DND-41 (cell line): ENCODE data around the gene LRP8.

Experiments
- ATAC-seq: fragments of 200-7000 bp; cut with Tn5 transposase; 3 replicates; pipeline ENCODE4 v1.9.1; 2021; ENCODE audit warnings: low read depth; ENCODE audit not compliant: insufficient read depth
- DNase-seq: peaks from one replicate; pipeline ENCODE4 v3.0.0-alpha.2; 2020
- H2AFZ ChIP-seq: 2 replicates; pipeline ENCODE4 v1.6.0; 2012; ENCODE audit warnings: low read depth, low read length
- H3K27ac ChIP-seq: 2 replicates; pipeline ENCODE4 v1.5.1; 2012; ENCODE audit warnings: low read length, inconsistent platforms
- H3K27me3 ChIP-seq: fragments of 200-600 bp; sonication (generic); 2 replicates; pipeline ENCODE4 v1.6.0; 2012; ENCODE audit warnings: low read length, mild to moderate bottlenecking, inconsistent platforms; ENCODE audit not compliant: insufficient read depth, poor library complexity
- H3K36me3 ChIP-seq: 2 replicates; pipeline ENCODE4 v1.5.1; 2012; ENCODE audit warnings: low read length, inconsistent platforms; ENCODE audit not compliant: insufficient read depth
- H3K4me1 ChIP-seq: 2 replicates; pipeline ENCODE4 v1.5.1; 2012; ENCODE audit warnings: mild to moderate bottlenecking, low read length; ENCODE audit not compliant: insufficient read depth
- H3K4me2 ChIP-seq: 2 replicates; pipeline ENCODE4 v1.6.0; 2012; ENCODE audit warnings: mild to moderate bottlenecking, moderate library complexity, low read length, inconsistent platforms; ENCODE audit not compliant: insufficient read depth
- H3K4me3 ChIP-seq, 2 experiments: fragments of 200-600 bp in 1 of 2; shearing (Covaris generic) in 1 of 2; 2 replicates each; pipeline ENCODE4 v1.5.1; 2012 to 2016; ENCODE audit warnings: inconsistent platforms in 2 of 2, low read length in 2 of 2, mild to moderate bottlenecking in 2 of 2, low read depth in 1 of 2, moderate library complexity in 1 of 2
- H3K79me2 ChIP-seq: 2 replicates; pipeline ENCODE4 v1.6.0; 2012; ENCODE audit warnings: low read length, inconsistent platforms; ENCODE audit not compliant: insufficient read depth
- H3K9ac ChIP-seq: 2 replicates; pipeline ENCODE4 v1.6.0; 2012; ENCODE audit warnings: low read depth, mild to moderate bottlenecking, inconsistent platforms, low read length, moderate library complexity
- H3K9me3 ChIP-seq: 2 replicates; pipeline ENCODE4 v1.5.1; 2012; ENCODE audit warnings: low read length, moderate library complexity, mild to moderate bottlenecking, inconsistent platforms; ENCODE audit not compliant: insufficient read depth, severe bottlenecking
- H4K20me1 ChIP-seq: 2 replicates; pipeline ENCODE4 v1.6.0; 2012; ENCODE audit warnings: low read length; ENCODE audit not compliant: insufficient read depth
- CTCF ChIP-seq: IDR thresholded peaks from 2 replicates; pipeline ENCODE4 v1.5.1; 2012; ENCODE audit warnings: borderline replicate concordance, low read length, moderate library complexity, mild to moderate bottlenecking; ENCODE audit not compliant: poor library complexity, severe bottlenecking; ENCODE audit errors: extremely low read depth
- EZH2 ChIP-seq: IDR thresholded peaks from 3 replicates; pipeline ENCODE4 v1.6.1; 2012; ENCODE audit warnings: borderline replicate concordance, low read depth, mild to moderate bottlenecking, moderate library complexity, low read length, inconsistent platforms; ENCODE audit not compliant: severe bottlenecking

The LRP8 gene

GRCh38 chr1:53286955-53287354 lies 40.9 kb downstream of the LRP8 start:
- H4K20me1 ChIP-seq, result peaks cover 60% of the 10 kb centered on the region
- H2AFZ ChIP-seq, result no peak overlapping the region
- H3K9me3 ChIP-seq, result no peaks in the 10 kb centered on the region
- no peak overlapping the region for H3K9ac ChIP-seq
- H3K4me2 ChIP-seq, result no peak overlapping the region
- H3K27ac ChIP-seq, result no peak overlapping the region
- H3K79me2 ChIP-seq, result peaks cover 19% of the 10 kb centered on the region
- TF ChIP-seq CTCF (no peak), EZH2 (no peak)
- no peaks in the 10 kb centered on the region for H3K27me3 ChIP-seq
- no peaks in the 10 kb centered on the region for H3K4me1 ChIP-seq
- ATAC-seq (no peak), DNase-seq (no peak)
- H3K36me3 ChIP-seq, result peaks cover 90% of the 10 kb centered on the region
- no peak overlapping the region for H3K4me3 ChIP-seq

GRCh38 chr1:53285969-53286760 lies 41.7 kb downstream of the LRP8 start:
- Histone ChIP-seq H3K27ac (no peak overlapping the region), H3K9ac (no peak overlapping the region), H3K27me3 (no peaks in the 10 kb centered on the region), H2AFZ (no peak overlapping the region), H3K9me3 (no peaks in the 10 kb centered on the region), H3K36me3 (peaks cover 91% of the 10 kb centered on the region), H3K4me2 (no peak overlapping the region), H3K4me1 (no peaks in the 10 kb centered on the region), H3K79me2 (peaks cover 11% of the 10 kb centered on the region), H3K4me3 (no peak overlapping the region), H4K20me1 (peaks cover 52% of the 10 kb centered on the region)
- no peak for TF ChIP-seq CTCF
- no peak for TF ChIP-seq EZH2
- no peak for ATAC-seq
- no peak for DNase-seq

GRCh38 chr1:53285546-53285945 lies 42.3 kb downstream of the LRP8 start:
- Histone ChIP-seq H3K27me3 (no peaks in the 10 kb centered on the region), H4K20me1 (peaks cover 47% of the 10 kb centered on the region), H3K4me1 (no peaks in the 10 kb centered on the region), H2AFZ (no peak overlapping the region), H3K4me2 (no peak overlapping the region), H3K36me3 (peaks cover 91% of the 10 kb centered on the region), H3K9me3 (no peaks in the 10 kb centered on the region), H3K27ac (no peak overlapping the region), H3K9ac (no peak overlapping the region), H3K4me3 (no peak overlapping the region), H3K79me2 (peaks cover 10% of the 10 kb centered on the region)
- DNase-seq (no peak), ATAC-seq (no peak)
- TF ChIP-seq EZH2 (no peak), CTCF (no peak)
